AG09319 (cell line): ENCODE measurements around the gene SLC2A5.

Experiments
- DNase-seq: peaks from one replicate; pipeline ENCODE4 v3.0.0-alpha.2; 2010; ENCODE audit warnings: low read depth; ENCODE audit errors: extremely low read depth
- TF ChIP-seq, protein P1 (sequence below): IDR thresholded peaks from 2 replicates; pipeline ENCODE4 v1.5.1; 2011; ENCODE audit warnings: low read depth, mild to moderate bottlenecking, inconsistent platforms, low read length, moderate library complexity

The SLC2A5 gene, protein sequence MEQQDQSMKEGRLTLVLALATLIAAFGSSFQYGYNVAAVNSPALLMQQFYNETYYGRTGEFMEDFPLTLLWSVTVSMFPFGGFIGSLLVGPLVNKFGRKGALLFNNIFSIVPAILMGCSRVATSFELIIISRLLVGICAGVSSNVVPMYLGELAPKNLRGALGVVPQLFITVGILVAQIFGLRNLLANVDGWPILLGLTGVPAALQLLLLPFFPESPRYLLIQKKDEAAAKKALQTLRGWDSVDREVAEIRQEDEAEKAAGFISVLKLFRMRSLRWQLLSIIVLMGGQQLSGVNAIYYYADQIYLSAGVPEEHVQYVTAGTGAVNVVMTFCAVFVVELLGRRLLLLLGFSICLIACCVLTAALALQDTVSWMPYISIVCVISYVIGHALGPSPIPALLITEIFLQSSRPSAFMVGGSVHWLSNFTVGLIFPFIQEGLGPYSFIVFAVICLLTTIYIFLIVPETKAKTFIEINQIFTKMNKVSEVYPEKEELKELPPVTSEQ

DNA sequence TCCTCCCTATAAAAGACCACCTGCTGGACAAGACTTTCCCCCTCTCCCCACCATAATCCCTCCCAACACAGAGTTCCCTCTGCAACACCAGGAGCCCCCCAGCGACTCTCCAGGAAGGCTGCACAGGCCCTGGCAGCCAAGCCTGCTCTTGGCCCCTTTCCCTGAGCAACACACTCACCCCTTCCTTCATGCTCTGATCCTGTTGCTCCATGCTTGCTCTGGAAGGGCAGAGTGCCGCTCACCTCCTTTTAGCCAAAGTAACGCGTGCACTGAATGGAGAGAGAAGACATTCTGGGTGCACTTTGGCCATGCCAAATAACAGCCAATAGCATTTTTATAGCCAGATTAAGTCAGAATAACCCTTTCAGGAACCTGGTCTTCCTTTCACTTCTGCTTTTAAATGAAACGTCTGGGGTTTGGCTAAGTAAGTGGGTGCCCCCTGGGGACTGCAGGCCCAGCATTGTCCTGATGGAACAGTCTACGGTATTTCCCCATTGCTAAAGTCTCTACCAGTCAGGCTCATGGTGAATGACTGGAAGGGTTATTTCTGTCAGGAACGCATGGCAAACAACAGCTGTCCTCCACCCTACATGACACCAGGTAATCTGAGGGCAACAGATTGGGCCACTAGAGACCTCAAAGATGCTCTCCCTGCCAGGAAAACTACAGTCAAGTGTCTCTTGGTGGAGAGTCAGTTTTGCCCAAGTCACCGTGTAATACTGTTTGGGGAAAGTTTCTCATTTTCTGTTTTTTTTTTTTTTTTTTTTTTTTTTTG is at the start of gene SLC2A5:
SLC2A5 (minus strand) TSS at position 310 of the 775 bp plus-strand sequence; CDS start at position 211, 99 bp downstream.
- no peak for DNase-seq
- TF ChIP-seq, protein P1, sequence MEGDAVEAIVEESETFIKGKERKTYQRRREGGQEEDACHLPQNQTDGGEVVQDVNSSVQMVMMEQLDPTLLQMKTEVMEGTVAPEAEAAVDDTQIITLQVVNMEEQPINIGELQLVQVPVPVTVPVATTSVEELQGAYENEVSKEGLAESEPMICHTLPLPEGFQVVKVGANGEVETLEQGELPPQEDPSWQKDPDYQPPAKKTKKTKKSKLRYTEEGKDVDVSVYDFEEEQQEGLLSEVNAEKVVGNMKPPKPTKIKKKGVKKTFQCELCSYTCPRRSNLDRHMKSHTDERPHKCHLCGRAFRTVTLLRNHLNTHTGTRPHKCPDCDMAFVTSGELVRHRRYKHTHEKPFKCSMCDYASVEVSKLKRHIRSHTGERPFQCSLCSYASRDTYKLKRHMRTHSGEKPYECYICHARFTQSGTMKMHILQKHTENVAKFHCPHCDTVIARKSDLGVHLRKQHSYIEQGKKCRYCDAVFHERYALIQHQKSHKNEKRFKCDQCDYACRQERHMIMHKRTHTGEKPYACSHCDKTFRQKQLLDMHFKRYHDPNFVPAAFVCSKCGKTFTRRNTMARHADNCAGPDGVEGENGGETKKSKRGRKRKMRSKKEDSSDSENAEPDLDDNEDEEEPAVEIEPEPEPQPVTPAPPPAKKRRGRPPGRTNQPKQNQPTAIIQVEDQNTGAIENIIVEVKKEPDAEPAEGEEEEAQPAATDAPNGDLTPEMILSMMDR = no peak

DNA sequence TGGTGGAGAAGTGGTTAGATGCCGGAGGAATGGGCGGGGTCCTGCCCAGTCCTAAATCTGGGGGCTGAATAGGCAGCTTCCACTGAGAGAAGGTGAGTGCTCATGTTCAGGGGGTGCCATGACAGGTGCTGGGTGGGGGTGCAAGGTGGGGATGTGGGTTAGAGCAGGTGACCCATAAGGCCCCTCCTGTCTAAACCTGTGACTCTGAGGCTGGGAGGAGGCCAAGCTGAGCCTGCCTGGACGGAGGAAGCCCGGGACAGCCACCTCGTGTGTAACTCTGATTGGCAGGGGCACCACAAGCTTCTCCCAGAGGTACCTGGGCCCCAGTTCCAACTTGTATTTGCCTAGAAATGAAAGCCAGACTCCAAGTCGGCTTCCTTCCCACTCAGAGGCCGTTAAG is 48.8 kb upstream of the SLC2A5 start:
- TF ChIP-seq, protein P1 = no peak
- DNase-seq = no peak

DNA sequence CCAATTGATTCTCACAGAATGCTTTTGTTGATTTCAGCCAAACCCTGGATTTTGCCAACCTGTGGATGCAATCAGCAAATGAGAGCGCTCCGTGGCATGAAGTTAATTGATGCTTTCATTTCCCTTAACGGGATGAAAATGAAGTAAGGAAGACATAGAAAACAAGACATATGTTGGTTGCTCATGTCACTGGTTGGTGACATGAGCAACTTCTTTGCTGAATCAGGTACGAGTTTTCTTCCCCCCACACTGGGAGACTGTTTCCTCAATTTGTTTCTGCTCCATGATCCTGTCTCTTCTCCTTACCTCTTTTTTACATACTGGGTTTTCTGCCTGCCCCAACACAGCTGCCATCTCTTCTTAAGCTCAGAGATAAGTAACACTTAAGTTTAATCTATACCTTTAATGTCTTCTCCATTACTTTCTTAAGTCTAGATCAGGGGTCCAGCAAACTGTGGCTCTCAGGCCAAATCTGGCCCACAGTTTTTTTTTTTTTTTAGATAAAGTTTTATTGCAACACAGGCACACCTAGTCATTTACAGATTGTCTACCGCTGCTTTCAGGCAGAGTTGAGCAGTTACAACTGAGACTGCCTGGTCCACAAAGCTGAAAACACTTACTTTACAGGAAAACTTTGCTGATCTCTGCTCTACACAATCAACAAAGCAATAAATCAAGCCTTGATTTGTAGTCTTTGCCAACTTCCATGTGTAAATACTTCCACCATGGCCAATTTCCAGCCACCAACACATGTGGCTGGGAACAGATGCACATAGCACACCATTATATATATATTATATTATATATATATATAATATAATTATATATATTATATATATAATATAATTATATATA is 46.1 kb upstream of the SLC2A5 start:
- TF ChIP-seq, protein P1 = no peak
- DNase-seq = no peak

DNA sequence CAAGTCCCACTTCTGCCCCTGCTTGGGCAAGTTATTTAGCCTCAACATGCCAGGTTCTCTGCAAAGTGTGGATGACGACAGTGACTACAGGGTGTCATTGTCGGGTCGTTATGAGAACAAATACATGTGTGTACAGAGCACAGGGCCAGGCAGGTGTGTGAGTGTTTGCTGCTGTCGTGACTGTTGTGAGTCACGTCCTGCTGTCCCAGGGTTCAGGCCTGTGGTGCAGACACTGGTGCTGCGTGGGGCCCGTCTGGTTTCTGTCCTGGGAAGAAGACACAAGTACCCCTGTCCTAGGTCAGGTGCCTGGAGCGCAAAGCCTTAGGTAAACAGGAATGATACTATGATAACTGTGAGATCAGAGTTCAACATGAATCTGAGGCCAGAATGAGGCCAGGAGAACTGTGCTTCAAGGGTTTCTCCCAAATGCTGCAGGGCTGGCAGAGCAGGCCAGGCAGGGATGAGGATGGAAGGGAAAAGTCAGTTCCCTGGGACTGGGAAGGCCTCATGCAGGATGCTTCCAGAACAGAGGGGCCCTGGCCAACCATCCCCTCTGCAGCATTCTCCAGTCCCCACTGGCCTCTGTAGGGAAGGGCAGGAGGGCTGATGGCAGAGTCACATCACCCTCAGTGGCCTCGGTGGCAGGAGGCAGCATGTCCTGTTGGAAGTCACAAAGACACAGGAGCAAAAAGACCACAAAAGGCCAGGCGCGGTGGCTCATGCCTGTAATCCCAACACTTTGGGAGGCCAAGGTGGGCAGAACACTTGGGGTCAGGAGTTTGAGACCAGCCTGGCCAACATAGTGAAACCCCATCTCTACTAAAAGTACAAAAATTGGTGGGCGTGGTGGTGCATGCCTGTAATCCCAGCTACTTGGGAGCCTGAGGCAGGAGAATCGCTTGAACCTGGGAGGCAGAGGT is 43.8 kb upstream of the SLC2A5 start:
- DNase-seq = no peak
- TF ChIP-seq, protein P1 = no peak

DNA sequence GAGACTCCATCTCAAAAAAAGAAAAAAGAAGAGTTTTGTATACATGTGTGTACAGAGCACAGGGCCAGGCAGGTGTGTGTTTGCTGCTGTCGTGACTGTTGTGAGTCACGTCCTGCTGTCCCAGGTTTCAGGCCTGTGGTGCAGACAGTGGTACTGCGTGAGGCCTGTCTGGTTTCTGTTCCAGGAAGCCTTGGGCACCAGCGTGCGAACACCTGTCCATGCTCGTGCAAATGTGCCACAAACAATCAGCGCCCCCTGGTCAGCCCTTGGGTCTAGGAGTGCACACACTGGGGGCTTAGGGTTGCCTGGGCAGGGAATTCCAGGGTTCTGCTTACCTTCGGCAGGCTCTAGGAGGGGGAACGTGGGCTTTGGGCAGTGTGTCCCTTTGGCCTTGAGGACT is 42.5 kb upstream of the SLC2A5 start:
- DNase-seq = no peak

DNA sequence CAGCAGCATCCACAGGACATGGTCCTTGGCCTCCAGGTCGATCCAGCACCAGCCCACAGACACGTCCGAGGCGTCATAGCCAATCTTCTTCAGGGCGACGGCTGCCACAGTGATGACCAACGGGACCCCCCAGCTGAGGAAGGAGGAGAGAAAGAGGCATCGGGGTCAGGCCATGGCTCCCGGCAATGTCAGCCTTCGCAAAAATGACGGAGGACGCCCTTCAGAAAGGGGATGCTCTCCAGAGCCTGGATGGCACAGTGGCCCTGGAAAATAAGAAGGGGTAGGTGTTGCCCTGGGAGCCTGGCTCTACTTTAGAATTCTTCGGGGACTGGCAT is 41.9 kb upstream of the SLC2A5 start:
- no peak for DNase-seq
- TF ChIP-seq, protein P1 = no peak

More for the DNA sequence above, 42.5 kb upstream of the SLC2A5 start:
- TF ChIP-seq, protein P1 = no peak
